K562 (cell line): ENCODE data around the gene C2orf72. TPM values are rescaled to one million over a fixed set of nuclear protein-coding genes. Genes with fewer than 3 reads are reported as not detected.

ENCODE experiments used
- ARID3A ChIP-seq: IDR thresholded peaks from 2 replicates; pipeline ENCODE4 v1.6.1; 2012; ENCODE audit warnings: low read depth, low read length, improper control_type of control experiment, borderline replicate concordance
- CBFA2T2 ChIP-seq: fragments of 450-650 bp; conservative IDR thresholded peaks from 2 replicates; pipeline ENCODE4 v1.6.1; 2017; ENCODE audit warnings: mild to moderate bottlenecking
- CBX1 ChIP-seq: sonication (generic); IDR thresholded peaks from 2 replicates; pipeline ENCODE4 v1.6.1; 2016; ENCODE audit warnings: antibody characterized with exemption, low read depth, mild to moderate bottlenecking
- CLOCK ChIP-seq: fragments of 250-450 bp; sonication (Bioruptor Pico); IDR thresholded peaks from 2 replicates; pipeline ENCODE4 v1.4.0; 2020; ENCODE audit warnings: mild to moderate bottlenecking, moderate library complexity, borderline replicate concordance
- CTBP1 ChIP-seq: fragments of 450-650 bp; IDR thresholded peaks from 2 replicates; pipeline ENCODE4 v1.6.1; 2016; ENCODE audit warnings: borderline replicate concordance
- EHMT2 ChIP-seq: fragments of 450-650 bp; IDR thresholded peaks from 2 replicates; pipeline ENCODE4 v1.6.1; 2018; ENCODE audit warnings: antibody characterized with exemption
- EP300 ChIP-seq: IDR thresholded peaks from 2 replicates; pipeline ENCODE4 v1.6.1; 2012; ENCODE audit warnings: low read length, improper control_type of control experiment
- POLR3A ChIP-seq: IDR thresholded peaks from 2 replicates; pipeline ENCODE4 v1.6.1; 2011; ENCODE audit warnings: borderline replicate concordance, mild to moderate bottlenecking, moderate library complexity; ENCODE audit not compliant: insufficient read length, insufficient read depth; ENCODE audit errors: extremely low read depth
- RCOR1 ChIP-seq, 2 experiments: IDR thresholded peaks; 2 replicates each; pipeline ENCODE4 v1.6.1; 2012; ENCODE audit warnings: low read depth in 2 of 2, low read length in 2 of 2, borderline replicate concordance in 1 of 2, improper control_type of control experiment in 1 of 2
- RERE ChIP-seq: sonication (generic); formaldehyde crosslinking; IDR thresholded peaks from 2 replicates; pipeline ENCODE4 v1.8.0; 2023; ENCODE audit warnings: missing genetic modification reagents, mild to moderate bottlenecking, borderline replicate concordance
- SMARCC2 ChIP-seq: fragments of 450-650 bp; IDR thresholded peaks from 2 replicates; pipeline ENCODE4 v1.6.1; 2017; ENCODE audit warnings: antibody characterized with exemption, moderate library complexity, mild to moderate bottlenecking, low read depth
- SMARCE1 ChIP-seq: fragments of 450-650 bp; IDR thresholded peaks from 2 replicates; pipeline ENCODE4 v1.7.1; 2016; ENCODE audit warnings: mild to moderate bottlenecking
- SUPT5H ChIP-seq: fragments of 450-650 bp; IDR thresholded peaks from 2 replicates; pipeline ENCODE4 v1.6.1; 2016
- U2AF1 ChIP-seq: fragments of 200-400 bp; formaldehyde crosslinking; optimal IDR thresholded peaks from 2 replicates; pipeline ENCODE3; 2017; ENCODE audit warnings: mild to moderate bottlenecking, low read depth, low read length, moderate library complexity
- ZNF133 ChIP-seq: fragments of 250-450 bp; sonication (Bioruptor Pico); IDR thresholded peaks from 2 replicates; pipeline ENCODE4 v1.4.0; 2020; ENCODE audit warnings: mild to moderate bottlenecking
- ZNF224 ChIP-seq: sonication (generic); formaldehyde crosslinking; IDR thresholded peaks from 2 replicates; pipeline ENCODE4 v1.8.0; 2022; ENCODE audit warnings: mild to moderate bottlenecking, missing genetic modification reagents
- ZNF316 ChIP-seq: fragments of 450-650 bp; IDR thresholded peaks from 2 replicates; pipeline ENCODE4 v1.6.1; 2016
- polyA plus RNA-seq, 8 experiments: library from polyadenylated mRNA; depleted of rRNA in 4 of 8; stranded (reverse) in 5 of 8; unstranded in 3 of 8; fragments of >200 nt; fragmentation: Nextera tagmentation in 2 of 8; fragmentation: Illumina TruSeq in 1 of 8; extraction: Ambion mirVana in 2 of 8; extraction: Trizol in 1 of 8; gene quantifications; 2 replicates each; pipeline versions ENCODE4 v1.2.1 to v1.2.3, GENCODE V29; 2011 to 2014; ENCODE audit warnings: inconsistent platforms in 1 of 8, missing spikeins in 1 of 8
- total RNA-seq, 7 experiments: library from RNA; depleted of rRNA in 6 of 7; stranded (reverse); fragments of >200 nt in 6 of 7; fragmentation: Illumina TruSeq in 2 of 7; extraction: Trizol in 2 of 7; gene quantifications; 2 replicates each; pipeline versions ENCODE4 v1.2.1 to v1.2.3, GENCODE V29; 2011 to 2021; ENCODE audit warnings: low replicate concordance in 1 of 7

C2orf72 gene
- total and polyA plus RNA-seq, 9 of the 15 experiments (the other 6 are each of a cell fraction or from before 2014, with no cell fraction given): 0.08 to 0.18 (median 0.11) TPM; not detected in 6

GRCh38 chr2:231068525-231069222, 31.4 kb downstream of the C2orf72 start (continued):
- TF ChIP-seq RERE (CRISPR knock-in tag): no peak
- TF ChIP-seq CTBP1: 0 out of 2 replicates have a peak, but pooled peaks have one; percentile 31
- TF ChIP-seq SMARCC2: peak; percentile 47; the same call in 1 of the 2 replicates
- 0 out of 2 replicates have a peak, but pooled peaks have one; percentile 8 for TF ChIP-seq ZNF316
- TF ChIP-seq U2AF1: no peak
- TF ChIP-seq EHMT2: no peak
- peak; percentile 23; the same call in 1 of the 2 replicates for TF ChIP-seq EP300
- TF ChIP-seq RCOR1 (IDR thresholded peaks at IDR 0.05; ENCODE audit: borderline replicate concordance in 1 of 2, low read depth in 2 of 2, low read length in 2 of 2): peak in 1 of 2 experiments; percentile 72; a peak in 2 of 4 replicates
- no peak for TF ChIP-seq SUPT5H
- TF ChIP-seq CLOCK (CRISPR knock-in tag): no peak
- no peak for TF ChIP-seq ZNF133 (CRISPR knock-in tag)
- no peak for TF ChIP-seq CBX1
- TF ChIP-seq ZNF224 (CRISPR knock-in tag): no peak
- peak; percentile 79 for TF ChIP-seq SMARCE1
- TF ChIP-seq ARID3A: no peak
- 0 out of 2 replicates have a peak, but pooled peaks have one; percentile 12 for TF ChIP-seq CBFA2T2
- TF ChIP-seq POLR3A: no peak
